Central memory CD8-positive, alpha-beta T cell (primary cell): Measurements from ENCODE around the gene HTT.

Source experiments
- ATAC-seq: fragments of 150-1000 bp; cut with Tn5 transposase; replicated peaks from 2 replicates; pipeline ENCODE4 v1.10.0; 2022; ENCODE audit warnings: mild to moderate bottlenecking, moderate FRiP score, moderate number of reproducible peaks; ENCODE audit not compliant: poor library complexity, severe bottlenecking; ENCODE audit errors: extremely low read depth
- DNase-seq, 2 donors: peaks; one replicate each; pipeline ENCODE4 v3.0.0; 2021; ENCODE audit warnings: low spot score in 2 of 2
- H3K27ac Mint-ChIP-seq: one replicate; pipeline ENCODE4 v1.8.0; 2022; ENCODE audit warnings: low read depth, mild to moderate bottlenecking, moderate library complexity, mixed read lengths
- H3K27me3 Mint-ChIP-seq: one replicate; pipeline ENCODE4 v1.8.0; 2022; ENCODE audit warnings: mixed read lengths
- H3K36me3 Mint-ChIP-seq: one replicate; pipeline ENCODE4 v1.8.0; 2022; ENCODE audit warnings: mild to moderate bottlenecking, moderate library complexity, mixed read lengths; ENCODE audit not compliant: insufficient read depth
- H3K4me1 Mint-ChIP-seq: one replicate; pipeline ENCODE4 v1.8.0; 2022; ENCODE audit warnings: mixed read lengths
- H3K4me3 Mint-ChIP-seq: one replicate; pipeline ENCODE4 v1.8.0; 2022; ENCODE audit warnings: mild to moderate bottlenecking, moderate library complexity, mixed read lengths
- H3K9me3 Mint-ChIP-seq: one replicate; pipeline ENCODE4 v1.8.0; 2022; ENCODE audit warnings: mixed read lengths

Gene HTT

GRCh38 chr4:3237266-3237665 lies 162.8 kb downstream of the HTT start:
- H3K27me3 Mint-ChIP-seq = no peaks in the 10 kb centered on the region
- H3K27ac Mint-ChIP-seq = no peak overlapping the region
- peaks cover 20% of the 10 kb centered on the region for H3K36me3 Mint-ChIP-seq

GRCh38 chr4:3237712-3238560 lies 163.5 kb downstream of the HTT start:
- Mint-ChIP-seq H3K4me1 (peaks cover 13% of the 10 kb centered on the region), H3K4me3 (no peak overlapping the region), H3K27me3 (no peaks in the 10 kb centered on the region), H3K27ac (no peak overlapping the region), H3K9me3 (no peaks in the 10 kb centered on the region), H3K36me3 (peaks cover 23% of the 10 kb centered on the region)
- DNase-seq (no peak), ATAC-seq (no peak)

More at GRCh38 chr4:3237266-3237665, 162.8 kb downstream of the HTT start:
- ATAC-seq = no peak
- peaks cover 6% of the 10 kb centered on the region for H3K4me1 Mint-ChIP-seq
- no peak for DNase-seq
- H3K9me3 Mint-ChIP-seq = no peaks in the 10 kb centered on the region
- H3K4me3 Mint-ChIP-seq = no peak overlapping the region

- no peak for ATAC-seq
- Mint-ChIP-seq H3K9me3 (no peaks in the 10 kb centered on the region), H3K27me3 (no peaks in the 10 kb centered on the region), H3K27ac (no peak overlapping the region), H3K36me3 (peaks cover 24% of the 10 kb centered on the region), H3K4me3 (no peak overlapping the region), H3K4me1 (peaks cover 17% of the 10 kb centered on the region)
- DNase-seq = no peak
These were observed 164.2 kb downstream of the HTT start for GRCh38 chr4:3238721-3239120.

GRCh38 chr4:3239303-3239702 lies 164.8 kb downstream of the HTT start:
- peaks cover 23% of the 10 kb centered on the region for H3K36me3 Mint-ChIP-seq
- DNase-seq (no peak), ATAC-seq (no peak)
- peaks cover 15% of the 10 kb centered on the region for H3K4me1 Mint-ChIP-seq
- H3K27ac Mint-ChIP-seq = no peak overlapping the region
- H3K27me3 Mint-ChIP-seq = no peaks in the 10 kb centered on the region
- H3K4me3 Mint-ChIP-seq = no peak overlapping the region
- H3K9me3 Mint-ChIP-seq = no peaks in the 10 kb centered on the region

- Mint-ChIP-seq H3K36me3 (peaks cover 25% of the 10 kb centered on the region), H3K27ac (peak overlapping the region; percentile 67), H3K9me3 (no peaks in the 10 kb centered on the region), H3K4me3 (no peak overlapping the region), H3K27me3 (no peaks in the 10 kb centered on the region), H3K4me1 (peaks cover 15% of the 10 kb centered on the region)
- ATAC-seq = no peak
- DNase-seq = no peak
These were observed 165.8 kb downstream of the HTT start for GRCh38 chr4:3239998-3240920.

- Mint-ChIP-seq H3K27me3 (no peaks in the 10 kb centered on the region), H3K27ac (peak overlapping the region; percentile 67), H3K4me3 (no peak overlapping the region), H3K9me3 (no peaks in the 10 kb centered on the region), H3K36me3 (peaks cover 24% of the 10 kb centered on the region), H3K4me1 (peaks cover 15% of the 10 kb centered on the region)
- DNase-seq (no peak), ATAC-seq (no peak)
These were observed 166.5 kb downstream of the HTT start for GRCh38 chr4:3240936-3241522.

GRCh38 chr4:3241898-3242524 lies 167.5 kb downstream of the HTT start:
- Mint-ChIP-seq H3K4me1 (peaks cover 15% of the 10 kb centered on the region), H3K9me3 (no peaks in the 10 kb centered on the region), H3K36me3 (peaks cover 24% of the 10 kb centered on the region), H3K27ac (no peak overlapping the region), H3K27me3 (no peaks in the 10 kb centered on the region), H3K4me3 (no peak overlapping the region)
- DNase-seq (no peak), ATAC-seq (no peak)

- DNase-seq (no peak), ATAC-seq (no peak)
- no peaks in the 10 kb centered on the region for H3K9me3 Mint-ChIP-seq
- peaks cover 17% of the 10 kb centered on the region for H3K36me3 Mint-ChIP-seq
- H3K4me3 Mint-ChIP-seq = no peak overlapping the region
- H3K27me3 Mint-ChIP-seq = no peaks in the 10 kb centered on the region
- H3K27ac Mint-ChIP-seq = peak overlapping the region; percentile 60
- peaks cover 15% of the 10 kb centered on the region for H3K4me1 Mint-ChIP-seq
These were observed 168.8 kb downstream of the HTT start for GRCh38 chr4:3243136-3243780.

- Mint-ChIP-seq H3K4me1 (peaks cover 15% of the 10 kb centered on the region), H3K9me3 (no peaks in the 10 kb centered on the region), H3K4me3 (no peak overlapping the region), H3K27me3 (no peaks in the 10 kb centered on the region), H3K36me3 (peaks cover 16% of the 10 kb centered on the region), H3K27ac (no peak overlapping the region)
- no peak for DNase-seq
- no peak for ATAC-seq
These were observed 169.5 kb downstream of the HTT start for GRCh38 chr4:3244002-3244401.

GRCh38 chr4:3244747-3245146 lies 170.3 kb downstream of the HTT start:
- H3K27ac Mint-ChIP-seq = peak overlapping the region; percentile 19

GRCh38 chr4:3245676-3246075 lies 171.2 kb downstream of the HTT start:
- no peak for ATAC-seq
- Mint-ChIP-seq H3K36me3 (peaks cover 15% of the 10 kb centered on the region), H3K27me3 (no peaks in the 10 kb centered on the region), H3K9me3 (no peaks in the 10 kb centered on the region), H3K27ac (no peak overlapping the region), H3K4me3 (no peak overlapping the region), H3K4me1 (peaks cover 20% of the 10 kb centered on the region)
- no peak for DNase-seq

More at GRCh38 chr4:3244747-3245146, 170.3 kb downstream of the HTT start:
- Mint-ChIP-seq H3K36me3 (peaks cover 16% of the 10 kb centered on the region), H3K9me3 (no peaks in the 10 kb centered on the region), H3K4me1 (peaks cover 15% of the 10 kb centered on the region), H3K4me3 (no peak overlapping the region), H3K27me3 (no peaks in the 10 kb centered on the region)
- ATAC-seq (no peak), DNase-seq (no peak)
